Right lung (tissue), 10 donors: ENCODE measurements around the gene SLC36A4. TPM values are rescaled to one million over a fixed set of nuclear protein-coding genes. Genes with fewer than 3 reads are reported as not detected.
"Not testable (repeated sequence)": the region's sequence is repeated elsewhere in the genome, so short reads cannot be mapped to it uniquely, and the experiment has no call there.

Experiments used
- DNase-seq, 2 donors: peaks; one replicate each; pipeline ENCODE4 v3.0.0-alpha.2; 2013
- long read RNA-seq, 8 donors: transcript quantifications; one replicate each; lab custom pipeline, GENCODE V29; 2026
- polyA plus RNA-seq, 5 donors: library from polyadenylated mRNA; unstranded; fragments of 120-200 nt; gene quantifications; one replicate each; pipeline versions ENCODE4 v1.2.1 to v1.2.3, GENCODE V29; 2013; ENCODE audit warnings: inconsistent platforms in 1 of 5, low replicate concordance in 1 of 5; ENCODE audit not compliant: insufficient read length in 5 of 5, insufficient read depth in 1 of 5

Gene SLC36A4
- 10 to 100 TPM in 4 of 5 donors, 1 to 10 TPM in 1; 9.6 to 22.8 (median 19.3) TPM for polyA plus RNA-seq
- long read RNA-seq, donor 1, full-length matches to known transcripts: 2 of 2 reads
- long read RNA-seq, donor 1, partial matches to known transcripts: 0 of 2 reads
- long read RNA-seq, donor 1, other reads (novel, unspliced or antisense): 0 of 2 reads
- long read RNA-seq, donor 2, full-length matches to known transcripts: 2 of 2 reads
- long read RNA-seq, donor 2, partial matches to known transcripts: 0 of 2 reads
- long read RNA-seq, donor 2, other reads (novel, unspliced or antisense): 0 of 2 reads
- long read RNA-seq, donor 3, partial matches to known transcripts: 0 of 3 reads
- long read RNA-seq, donor 3, other reads (novel, unspliced or antisense): 0 of 3 reads
- long read RNA-seq, donor 4: 0 reads
- long read RNA-seq, donor 5, full-length matches to known transcripts: 7 of 7 reads
- long read RNA-seq, donor 5, partial matches to known transcripts: 0 of 7 reads
- long read RNA-seq, donor 5, other reads (novel, unspliced or antisense): 0 of 7 reads
- long read RNA-seq, donor 6, partial matches to known transcripts: 0 of 2 reads
- long read RNA-seq, donor 6, other reads (novel, unspliced or antisense): 0 of 2 reads
- long read RNA-seq, donor 7, full-length matches to known transcripts: 2 of 2 reads
- long read RNA-seq, donor 7, partial matches to known transcripts: 0 of 2 reads
- long read RNA-seq, donor 7, other reads (novel, unspliced or antisense): 0 of 2 reads
- long read RNA-seq, donor 8, full-length matches to known transcripts: 1 of 1 reads
- long read RNA-seq, donor 8, partial matches to known transcripts: 0 of 1 reads
- long read RNA-seq, donor 8, other reads (novel, unspliced or antisense): 0 of 1 reads

- DNase-seq: peak; percentile 83 to 90
Observed at GRCh38 chr11:93197380-93198214, at the start of gene SLC36A4. SLC36A4 (minus strand) TSS chr11:93197991; CDS start chr11:93197832, 159 bp downstream.

GRCh38 chr11:93246790-93247189, 49.0 kb upstream of the SLC36A4 start:
- DNase-seq: not testable (repeated sequence)

DNA sequence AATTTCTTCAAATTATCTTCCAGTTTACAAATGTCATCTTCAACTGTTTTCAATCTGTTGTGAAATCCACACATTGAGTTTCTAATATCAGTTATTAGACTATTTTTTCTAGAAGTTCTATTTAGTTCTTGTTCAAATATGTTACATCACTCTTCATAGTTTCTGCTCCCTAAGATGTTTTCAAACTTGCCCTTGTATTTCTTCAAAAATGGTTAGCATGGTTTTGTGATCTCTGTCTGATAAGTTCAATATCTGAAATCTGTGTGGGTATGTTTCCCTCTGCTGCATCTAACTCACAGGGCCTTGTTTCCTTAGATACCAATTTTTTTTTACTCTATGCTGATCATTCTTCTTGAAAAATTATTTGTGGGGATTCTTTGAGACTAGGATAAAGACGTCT, 46.2 kb upstream of the SLC36A4 start:
- DNase-seq: no peak

DNA sequence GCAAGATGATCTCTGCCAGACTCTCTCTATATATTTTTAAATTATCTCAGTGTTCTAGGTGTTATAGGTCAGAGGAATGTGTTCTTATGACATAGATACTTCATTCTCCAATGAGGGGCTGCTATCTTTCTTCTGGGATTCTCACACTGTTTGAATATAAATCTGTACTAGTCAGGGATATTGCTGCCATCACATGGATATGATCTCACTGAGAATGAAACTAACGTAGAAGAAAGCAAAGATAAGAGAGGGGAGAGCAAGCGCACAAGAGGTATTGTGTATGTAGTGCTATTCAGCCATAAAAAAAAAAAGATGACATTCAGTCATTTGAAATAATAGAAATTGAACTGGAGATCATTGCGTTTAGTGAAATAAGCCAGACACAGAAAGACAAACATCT, 42.2 kb upstream of the SLC36A4 start:
- DNase-seq: no peak

DNA sequence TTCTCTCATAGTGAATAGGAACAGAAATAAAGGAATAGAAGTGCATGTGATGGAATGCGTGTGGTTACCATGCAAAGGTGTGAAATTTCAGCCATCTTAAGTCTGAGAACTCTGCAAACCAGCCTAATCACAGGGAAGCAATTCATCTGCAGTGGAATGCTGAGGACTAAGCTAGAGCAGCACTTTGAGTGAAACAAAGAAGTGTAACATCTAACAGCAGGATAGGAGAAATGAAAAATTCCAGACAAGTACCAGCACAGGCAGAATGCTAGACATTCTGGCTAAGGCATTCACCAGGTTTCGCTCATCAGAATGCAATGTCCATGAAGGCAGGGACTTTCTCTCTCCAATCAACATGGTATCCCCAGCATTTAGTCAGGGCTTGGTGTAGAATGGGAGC, 41.2 kb upstream of the SLC36A4 start:
- DNase-seq: no peak

- no peak for DNase-seq
Observed at GRCh38 chr11:93236741-93237675, 39.2 kb upstream of the SLC36A4 start.

DNA sequence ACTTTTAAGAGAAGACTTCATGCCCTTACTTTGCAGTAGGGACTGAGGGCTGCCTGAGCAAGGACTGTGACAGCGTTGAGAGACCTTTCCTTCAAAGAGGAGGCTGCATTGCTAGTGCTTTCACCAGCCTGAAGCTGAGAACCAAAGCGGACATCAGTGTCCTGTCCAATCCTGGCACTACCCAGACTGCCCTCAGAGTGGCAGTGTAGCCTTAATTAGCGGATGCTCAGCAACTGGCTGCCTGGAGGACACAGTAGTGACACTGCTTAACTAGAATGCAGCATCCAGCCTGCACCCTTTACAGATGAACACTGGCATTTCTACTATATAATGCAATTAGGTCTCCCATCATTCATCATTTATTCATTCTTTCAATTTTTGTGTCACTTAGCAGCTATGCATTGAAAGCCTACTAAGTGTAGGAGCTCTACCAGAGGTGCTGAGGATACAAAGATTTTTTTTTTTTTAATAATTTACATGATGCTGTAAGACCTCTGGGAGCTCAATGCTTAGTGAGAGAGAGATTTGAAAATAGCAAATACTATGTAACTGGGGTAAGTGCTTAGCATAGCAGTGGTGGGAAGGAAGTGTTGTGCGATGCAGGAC, 36.9 kb upstream of the SLC36A4 start:
- peak; percentile 51 to 79 for DNase-seq

DNA sequence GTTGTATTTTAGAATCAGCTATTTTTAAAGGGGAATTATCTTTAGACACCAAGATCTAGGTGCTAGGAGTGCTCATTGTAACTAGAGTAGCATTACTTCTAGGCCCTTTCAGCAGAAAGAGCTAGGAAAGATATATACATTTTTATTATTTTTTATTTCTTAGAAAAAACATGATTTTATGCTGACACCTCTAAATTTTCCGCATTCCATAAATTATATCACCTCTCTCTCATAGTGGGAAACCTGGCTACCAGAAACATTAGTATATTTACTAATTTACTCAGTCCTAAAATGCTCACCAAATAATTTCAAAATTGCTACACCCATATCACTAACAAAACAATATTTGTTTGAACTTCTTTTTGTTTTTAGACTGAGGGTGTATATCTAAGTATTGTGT, 32.1 kb upstream of the SLC36A4 start:
- no peak for DNase-seq

DNA sequence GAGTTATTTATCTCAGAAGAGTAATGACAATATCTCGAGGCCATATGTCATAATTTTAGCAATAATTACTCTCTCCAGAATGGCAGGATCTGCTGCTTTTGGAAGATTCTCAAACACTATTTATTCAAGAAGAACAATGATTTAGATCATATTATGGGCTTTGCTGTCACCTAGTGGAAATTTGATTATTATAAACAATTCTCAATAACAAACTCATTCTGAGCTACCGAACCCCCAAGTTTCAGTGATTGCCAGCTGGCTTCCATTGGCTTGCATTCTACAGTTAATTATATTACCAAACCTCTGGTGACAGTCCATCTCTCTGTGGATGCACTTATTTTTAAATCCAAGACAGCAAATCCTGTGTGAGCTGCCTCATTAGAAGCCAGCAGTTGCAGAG, 27.9 kb upstream of the SLC36A4 start:
- DNase-seq: peak; percentile 50 to 65

- no peak for DNase-seq
Observed at GRCh38 chr11:93221539-93221938, 23.7 kb upstream of the SLC36A4 start.

- no peak for DNase-seq
Observed at GRCh38 chr11:93220078-93220477, 22.3 kb upstream of the SLC36A4 start.

GRCh38 chr11:93219440-93219839, 21.6 kb upstream of the SLC36A4 start:
- DNase-seq: no peak

- no peak for DNase-seq
Observed at GRCh38 chr11:93216511-93217101, 18.8 kb upstream of the SLC36A4 start.

GRCh38 chr11:93213622-93214021, 15.8 kb upstream of the SLC36A4 start:
- DNase-seq: no peak

GRCh38 chr11:93212094-93212493, 14.3 kb upstream of the SLC36A4 start:
- DNase-seq: no peak

GRCh38 chr11:93209466-93209865, 11.7 kb upstream of the SLC36A4 start:
- no peak for DNase-seq

DNA sequence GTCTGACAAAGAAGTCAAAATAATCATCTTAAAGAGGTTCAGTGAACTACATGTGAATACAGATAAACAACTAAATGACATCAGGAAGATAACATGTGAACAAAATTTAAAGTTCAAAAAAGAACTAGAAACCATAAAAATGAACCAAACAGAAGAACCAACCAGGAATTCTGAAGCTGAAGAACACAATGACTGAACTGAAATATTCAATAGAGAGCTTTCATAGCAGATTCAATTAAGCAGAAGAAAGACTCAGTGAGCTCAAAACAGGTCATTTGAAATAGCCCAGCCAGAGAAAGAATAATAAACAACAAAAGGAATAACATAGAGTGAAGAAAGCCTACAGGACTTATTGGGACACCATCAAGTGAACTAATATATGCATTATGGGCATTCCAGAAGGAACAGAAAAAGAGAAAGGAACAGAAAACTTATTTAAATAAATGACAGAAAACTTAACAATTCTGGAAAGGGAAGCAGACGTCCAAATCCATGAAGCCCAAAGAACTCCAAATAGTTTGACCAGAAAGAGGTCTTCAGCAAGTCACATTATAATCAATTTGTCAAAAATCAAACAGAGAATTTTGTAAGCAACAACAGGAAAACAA, 11.0 kb upstream of the SLC36A4 start:
- no peak for DNase-seq

- DNase-seq: no peak
Observed at GRCh38 chr11:93199616-93200015, 1.8 kb upstream of the SLC36A4 start.

DNA sequence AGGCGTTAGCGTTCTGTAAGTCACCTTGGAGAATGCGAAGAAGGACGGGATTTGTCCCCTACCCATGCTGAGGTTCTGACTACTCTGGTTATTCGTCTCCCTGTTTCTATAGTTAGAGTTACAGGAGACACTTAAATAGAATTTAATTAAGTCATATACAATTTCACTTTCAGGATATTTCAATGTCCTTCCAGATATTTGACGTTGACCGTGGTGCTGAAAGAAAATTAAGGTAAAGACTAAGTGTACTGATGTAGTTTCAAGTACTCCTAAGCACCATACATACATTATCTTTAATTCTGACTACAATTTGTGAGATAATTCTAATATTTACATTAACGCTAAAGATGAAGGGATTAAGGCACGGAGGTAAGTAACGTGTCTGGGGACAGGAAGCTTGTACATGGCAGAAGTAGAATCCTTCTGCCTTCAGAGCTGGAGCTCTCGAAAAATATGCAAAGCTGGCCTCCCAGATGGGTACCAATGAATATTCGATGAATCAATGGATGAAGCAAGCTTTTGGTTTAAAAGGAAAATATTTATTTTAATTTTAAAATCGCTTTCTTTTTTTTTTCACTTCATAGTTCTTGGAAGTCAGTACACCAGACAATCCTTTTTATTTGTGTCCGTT, 539 bp upstream of the SLC36A4 start:
- DNase-seq: no peak
